Keratinocyte (primary cell): Measurements from ENCODE around the gene XPO4. TPM values are rescaled to one million over a fixed set of nuclear protein-coding genes. Genes with fewer than 3 reads are reported as not detected.

Experiments used
- DNase-seq: peaks from one replicate; pipeline ENCODE4 v3.0.0-alpha.2; 2011; ENCODE audit warnings: low read depth, missing footprints, low spot score
- FAIRE-seq: peaks from 2 replicates; lab custom pipeline; 2011; peaks lifted over from hg19 to GRCh38; lab: Jason Lieb, UNC
- H2AFZ ChIP-seq: 2 replicates; pipeline ENCODE4 v1.6.0; 2012; ENCODE audit warnings: low read length, control low read depth, inconsistent platforms; ENCODE audit not compliant: control insufficient read depth
- H3K27ac ChIP-seq: 2 replicates; pipeline ENCODE4 v1.5.1; 2011; ENCODE audit warnings: low read length; ENCODE audit not compliant: control insufficient read depth, insufficient read depth
- H3K27me3 ChIP-seq: 3 replicates; pipeline ENCODE4 v1.6.0; 2011; ENCODE audit warnings: low read length; ENCODE audit not compliant: control insufficient read depth, insufficient read depth; ENCODE audit errors: extremely low read depth
- H3K36me3 ChIP-seq, 2 experiments: 2 replicates in 1 of 2; 3 replicates in 1 of 2; pipeline ENCODE4 v1.5.1; 2011; ENCODE audit warnings: low read length in 2 of 2, mild to moderate bottlenecking in 1 of 2; ENCODE audit not compliant: control insufficient read depth in 2 of 2, insufficient read depth in 2 of 2; ENCODE audit errors: extremely low read depth in 1 of 2
- H3K4me1 ChIP-seq: 3 replicates; pipeline ENCODE4 v1.5.1; 2011; ENCODE audit warnings: low read length; ENCODE audit not compliant: control insufficient read depth, insufficient read depth; ENCODE audit errors: extremely low read depth
- H3K4me2 ChIP-seq: 3 replicates; pipeline ENCODE4 v1.6.0; 2011; ENCODE audit warnings: low read depth, low read length; ENCODE audit not compliant: control insufficient read depth, insufficient read depth; ENCODE audit errors: extremely low read depth
- H3K4me3 ChIP-seq, 3 experiments: fragments of 200-600 bp in 1 of 3; sonication (generic) in 1 of 3; 2 replicates in 2 of 3; 3 replicates in 1 of 3; pipeline ENCODE4 v1.5.1; 2011 to 2016; ENCODE audit warnings: low read length in 3 of 3, mild to moderate bottlenecking in 3 of 3, control low read depth in 2 of 3, inconsistent platforms in 1 of 3, low read depth in 1 of 3, mixed read lengths in 1 of 3, mixed run types in 1 of 3, moderate library complexity in 1 of 3; ENCODE audit not compliant: control insufficient read depth in 2 of 3, insufficient read depth in 2 of 3; ENCODE audit errors: extremely low read depth in 1 of 3
- H3K79me2 ChIP-seq: 2 replicates; pipeline ENCODE4 v1.6.0; 2012; ENCODE audit warnings: low read length; ENCODE audit not compliant: control insufficient read depth, insufficient read depth
- H3K9ac ChIP-seq: 3 replicates; pipeline ENCODE4 v1.6.0; 2011; ENCODE audit warnings: low read length; ENCODE audit not compliant: control insufficient read depth, insufficient read depth; ENCODE audit errors: extremely low read depth
- H3K9me1 ChIP-seq: 3 replicates; pipeline ENCODE4 v1.6.0; 2011; ENCODE audit warnings: low read length; ENCODE audit not compliant: control insufficient read depth, insufficient read depth; ENCODE audit errors: extremely low read depth
- H3K9me3 ChIP-seq: 2 replicates; pipeline ENCODE4 v1.5.1; 2012; ENCODE audit warnings: low read depth, low read length; ENCODE audit not compliant: control insufficient read depth
- H4K20me1 ChIP-seq: 3 replicates; pipeline ENCODE4 v1.6.0; 2011; ENCODE audit warnings: low read length; ENCODE audit not compliant: control insufficient read depth, insufficient read depth; ENCODE audit errors: extremely low read depth
- CTCF ChIP-seq, 3 experiments: IDR thresholded peaks in 1 of 3; conservative IDR thresholded peaks in 1 of 3; optimal IDR thresholded peaks in 1 of 3; 2 replicates in 2 of 3; 3 replicates in 1 of 3; pipeline versions ENCODE3 to v1.5.1; 2011; ENCODE audit warnings: low read length in 3 of 3, mild to moderate bottlenecking in 3 of 3, moderate library complexity in 2 of 3, control low read depth in 1 of 3, inconsistent platforms in 1 of 3; ENCODE audit not compliant: insufficient read depth in 2 of 3; ENCODE audit errors: extremely low read depth in 1 of 3
- EZH2 ChIP-seq: IDR thresholded peaks from one replicate; pipeline ENCODE4 v1.6.1; 2012; ENCODE audit warnings: inconsistent platforms, mild to moderate bottlenecking, low read length, moderate library complexity
- dilution Hi-C: fragments of 300-500 bp; cut with MboI; formaldehyde crosslinking; loops from one replicate; pipeline ENCODE4 v1.7.0; 2020; ENCODE audit warnings: low sequenced_read_pairs; ENCODE audit not compliant: extremely low pct_ligation_motif_present
- polyA plus RNA-seq, 5 experiments: library from polyadenylated mRNA; depleted of rRNA in 3 of 5; stranded (reverse) in 3 of 5; stranded (forward) in 1 of 5; unstranded in 1 of 5; fragments of >200 nt; gene quantifications; 1 replicate in 1 of 5; 2 replicates in 3 of 5; 3 replicates in 1 of 5; pipeline versions ENCODE4 v1.2.1 to v1.2.3, GENCODE V29; 2011 to 2012; ENCODE audit warnings: missing spikeins in 2 of 5, low read depth in 1 of 5, low replicate concordance in 1 of 5

XPO4 gene
- polyA plus RNA-seq, 1 donor (not counting 4 experiments of a cell fraction or from before 2014, with no cell fraction given), result 16.5 TPM

- no peak overlapping the region for H2AFZ ChIP-seq
- dilution Hi-C loops, result no loop called here
- H3K9ac ChIP-seq, result no peak overlapping the region
- TF ChIP-seq CTCF (optimal IDR thresholded peaks at IDR 0.05 in 1 of 3, IDR thresholded peaks at IDR 0.05 in 1 of 3, conservative IDR thresholded peaks at IDR 0.05 in 1 of 3; ENCODE audit: extremely low read depth in 1 of 3, insufficient read depth in 2 of 3, low read length in 3 of 3) (no peak), EZH2 (no peak)
- no peaks in the 10 kb centered on the region for H3K9me3 ChIP-seq
- H3K27ac ChIP-seq, result no peak overlapping the region
- no peaks in the 10 kb centered on the region for H3K9me1 ChIP-seq
- peaks cover 2 to 3% of the 10 kb centered on the region in 2 experiments for H3K36me3 ChIP-seq
- H3K4me3 ChIP-seq, result no peak overlapping the region
- H4K20me1 ChIP-seq, result no peaks in the 10 kb centered on the region
- no peak overlapping the region for H3K4me2 ChIP-seq
- H3K79me2 ChIP-seq, result peaks cover 5% of the 10 kb centered on the region
- H3K27me3 ChIP-seq, result no peaks in the 10 kb centered on the region
- H3K4me1 ChIP-seq, result no peaks in the 10 kb centered on the region
- DNase-seq, result no peak
- no peak for FAIRE-seq
Measured at GRCh38 chr13:20860844-20861243, 41.7 kb downstream of the XPO4 start.

- Histone ChIP-seq H3K9ac (no peak overlapping the region), H3K4me2 (no peak overlapping the region), H3K9me1 (no peaks in the 10 kb centered on the region), H2AFZ (no peak overlapping the region), H3K27ac (no peak overlapping the region), H4K20me1 (no peaks in the 10 kb centered on the region), H3K36me3 (peaks cover 4 to 6% of the 10 kb centered on the region in 2 experiments), H3K27me3 (no peaks in the 10 kb centered on the region), H3K79me2 (peaks cover 2% of the 10 kb centered on the region), H3K4me1 (no peaks in the 10 kb centered on the region), H3K4me3 (no peak overlapping the region), H3K9me3 (no peaks in the 10 kb centered on the region)
- DNase-seq, result no peak
- dilution Hi-C loops, result no loop called here
- FAIRE-seq, result no peak
- TF ChIP-seq CTCF (optimal IDR thresholded peaks at IDR 0.05 in 1 of 3, IDR thresholded peaks at IDR 0.05 in 1 of 3, conservative IDR thresholded peaks at IDR 0.05 in 1 of 3; ENCODE audit: extremely low read depth in 1 of 3, insufficient read depth in 2 of 3, low read length in 3 of 3), result no peak
- TF ChIP-seq EZH2, result no peak
Measured at GRCh38 chr13:20856650-20857049, 45.9 kb downstream of the XPO4 start.
